ENCODE results near the gene RAPGEF4.

RAPGEF4 gene

GRCh38 chr2:172965433-172966212, 230.0 kb downstream of the RAPGEF4 start:
- Histone ChIP-seq H3K9me3 (ENCODE audit: insufficient read depth, low read length) (no peaks in the 10 kb centered on the region), H4K20me1 (ENCODE audit: insufficient read depth, low read length) (no peaks in the 10 kb centered on the region), H3K79me2 (ENCODE audit: low read length) (no peaks in the 10 kb centered on the region), H3K9ac (ENCODE audit: low read length) (peak overlapping the region; percentile 60), H3K27me3 (ENCODE audit: low read depth, low read length) (no peaks in the 10 kb centered on the region), H3K36me3 (replicated peaks; ENCODE audit: low read depth, low read length) (no peaks in the 10 kb centered on the region), H3K4me3 (ENCODE audit: low read length) (peak overlapping the region; percentile 75), H3K27ac (ENCODE audit: low read length) (peak overlapping the region; percentile 25), H3K4me2 (ENCODE audit: low read length) (peak overlapping the region; percentile 97), H2AFZ (ENCODE audit: low read depth, low read length) (peak overlapping the region; percentile 77), H3K4me1 (ENCODE audit: low read length) (peaks cover 27% of the 10 kb centered on the region)
- no peak for TF ChIP-seq EZH2phosphoT487 (IDR thresholded peaks at IDR 0.05; ENCODE audit: low read depth)
- TF ChIP-seq CTCF (IDR thresholded peaks at IDR 0.05; ENCODE audit: low read depth, low read length) = no peak

DNA sequence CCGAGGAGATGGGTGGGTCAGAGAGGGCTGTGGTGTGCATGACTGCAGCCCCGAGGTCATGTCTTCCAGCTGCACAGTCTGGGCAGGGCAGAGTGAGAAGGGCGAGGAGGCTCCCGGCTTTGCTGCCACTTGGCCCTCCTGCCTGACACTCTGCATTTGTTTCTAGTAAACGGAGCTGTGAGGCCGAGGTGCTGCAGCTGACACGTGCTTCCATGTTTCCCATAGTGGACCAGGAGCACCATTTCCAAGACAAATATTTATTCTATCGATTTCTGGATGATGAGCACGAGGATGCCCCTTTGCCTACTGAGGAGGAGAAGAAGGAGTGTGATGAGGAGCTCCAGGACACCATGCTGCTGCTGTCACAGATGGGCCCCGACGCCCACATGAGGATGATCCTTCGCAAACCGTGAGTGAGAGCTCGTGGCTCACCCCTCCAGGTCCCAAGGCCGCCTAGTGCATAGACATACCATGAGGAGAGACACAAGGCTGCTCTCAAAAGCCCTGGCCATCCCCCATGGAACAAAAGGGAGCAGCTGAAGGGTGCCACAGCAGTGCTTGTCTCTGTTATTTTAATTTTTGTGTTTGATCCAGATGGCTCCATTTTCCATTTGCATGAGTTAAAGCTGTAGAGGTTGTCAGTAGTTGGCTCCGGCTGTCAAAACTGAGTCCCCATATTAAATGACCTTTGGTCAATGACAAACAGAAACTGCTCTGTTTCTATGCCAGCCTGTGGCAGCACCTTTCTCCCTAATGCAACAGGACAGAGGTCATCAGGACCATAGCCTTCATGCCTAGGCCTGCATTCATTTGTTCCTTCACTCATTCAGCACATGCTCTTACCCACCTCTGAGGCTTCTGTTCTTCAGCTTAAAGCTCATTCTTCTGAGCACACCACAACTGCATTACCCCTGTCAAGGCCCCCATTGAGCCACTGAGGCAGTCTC, 231.7 kb downstream of the RAPGEF4 start:
- no peaks in the 10 kb centered on the region for H3K36me3 ChIP-seq (replicated peaks; ENCODE audit: low read depth, low read length)
- no peaks in the 10 kb centered on the region for H3K9me3 ChIP-seq (ENCODE audit: insufficient read depth, low read length)
- H3K79me2 ChIP-seq (ENCODE audit: low read length) = no peaks in the 10 kb centered on the region
- no peak overlapping the region for H3K27ac ChIP-seq (ENCODE audit: low read length)
- no peak overlapping the region for H3K9ac ChIP-seq (ENCODE audit: low read length)
- no peaks in the 10 kb centered on the region for H3K27me3 ChIP-seq (ENCODE audit: low read depth, low read length)
- H3K4me1 ChIP-seq (ENCODE audit: low read length) = peaks cover 32% of the 10 kb centered on the region
- TF ChIP-seq EZH2phosphoT487 (IDR thresholded peaks at IDR 0.05; ENCODE audit: low read depth) = no peak
- no peak for TF ChIP-seq CTCF (IDR thresholded peaks at IDR 0.05; ENCODE audit: low read depth, low read length)
- H3K4me3 ChIP-seq (ENCODE audit: low read length) = no peak overlapping the region
- no peaks in the 10 kb centered on the region for H4K20me1 ChIP-seq (ENCODE audit: insufficient read depth, low read length)
- no peak overlapping the region for H3K4me2 ChIP-seq (ENCODE audit: low read length)
- no peak overlapping the region for H2AFZ ChIP-seq (ENCODE audit: low read depth, low read length)

GRCh38 chr2:172968061-172968469, 232.4 kb downstream of the RAPGEF4 start:
- Histone ChIP-seq H3K79me2 (ENCODE audit: low read length) (no peaks in the 10 kb centered on the region), H3K4me1 (ENCODE audit: low read length) (peaks cover 32% of the 10 kb centered on the region), H3K27ac (ENCODE audit: low read length) (no peak overlapping the region), H3K9me3 (ENCODE audit: insufficient read depth, low read length) (no peaks in the 10 kb centered on the region), H2AFZ (ENCODE audit: low read depth, low read length) (no peak overlapping the region), H3K27me3 (ENCODE audit: low read depth, low read length) (no peaks in the 10 kb centered on the region), H3K4me2 (ENCODE audit: low read length) (no peak overlapping the region), H3K36me3 (replicated peaks; ENCODE audit: low read depth, low read length) (no peaks in the 10 kb centered on the region), H3K9ac (ENCODE audit: low read length) (no peak overlapping the region), H4K20me1 (ENCODE audit: insufficient read depth, low read length) (no peaks in the 10 kb centered on the region), H3K4me3 (ENCODE audit: low read length) (no peak overlapping the region)
- no peak for TF ChIP-seq CTCF (IDR thresholded peaks at IDR 0.05; ENCODE audit: low read depth, low read length)
- no peak for TF ChIP-seq EZH2phosphoT487 (IDR thresholded peaks at IDR 0.05; ENCODE audit: low read depth)

DNA sequence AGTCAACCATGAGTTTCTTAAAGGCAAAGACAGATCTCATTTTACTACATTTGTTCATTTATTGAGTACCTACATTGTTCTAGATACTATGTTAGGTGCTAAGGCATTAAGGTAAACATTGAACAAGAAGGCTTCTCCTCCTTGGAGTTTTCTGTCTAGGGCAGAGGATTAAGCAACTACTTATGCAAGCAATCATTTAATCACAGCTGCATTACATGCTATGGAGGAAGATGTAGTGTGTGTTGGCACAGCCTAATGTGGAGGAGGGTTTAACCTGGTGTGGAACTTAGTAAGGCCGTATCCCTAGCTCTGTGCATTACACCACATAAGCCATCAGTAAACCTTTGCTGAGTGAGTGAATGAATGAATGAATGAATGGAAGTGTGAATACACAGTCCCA, 233.5 kb downstream of the RAPGEF4 start:
- Histone ChIP-seq H3K36me3 (replicated peaks; ENCODE audit: low read depth, low read length) (no peaks in the 10 kb centered on the region), H3K9me3 (ENCODE audit: insufficient read depth, low read length) (no peaks in the 10 kb centered on the region), H3K27me3 (ENCODE audit: low read depth, low read length) (no peaks in the 10 kb centered on the region), H3K4me2 (ENCODE audit: low read length) (no peak overlapping the region), H3K4me1 (ENCODE audit: low read length) (peaks cover 32% of the 10 kb centered on the region), H3K79me2 (ENCODE audit: low read length) (no peaks in the 10 kb centered on the region), H3K9ac (ENCODE audit: low read length) (no peak overlapping the region), H2AFZ (ENCODE audit: low read depth, low read length) (no peak overlapping the region), H3K27ac (ENCODE audit: low read length) (no peak overlapping the region), H4K20me1 (ENCODE audit: insufficient read depth, low read length) (no peaks in the 10 kb centered on the region), H3K4me3 (ENCODE audit: low read length) (no peak overlapping the region)
- TF ChIP-seq CTCF (IDR thresholded peaks at IDR 0.05; ENCODE audit: low read depth, low read length) = no peak
- no peak for TF ChIP-seq EZH2phosphoT487 (IDR thresholded peaks at IDR 0.05; ENCODE audit: low read depth)
